Erythroblast (primary cell): ENCODE data around the gene CSNK2A3.

Experiments used
- GATA1 ChIP-seq: IDR thresholded peaks from 2 replicates; pipeline ENCODE4 v1.6.1; 2011; ENCODE audit warnings: low read depth, mild to moderate bottlenecking, control low read depth, low read length, moderate library complexity
- POLR2A ChIP-seq: IDR thresholded peaks from 2 replicates; pipeline ENCODE4 v1.6.1; 2011; ENCODE audit warnings: mild to moderate bottlenecking, low read length

- TF ChIP-seq POLR2A = no peak
- TF ChIP-seq GATA1 = no peak
These were observed 43.4 kb upstream of the CSNK2A3 start for GRCh38 chr11:11396301-11397035.
